Panc1 (cell line): ENCODE data around the gene OTC. TPM values are rescaled to one million over a fixed set of nuclear protein-coding genes. Genes with fewer than 3 reads are reported as not detected.

Experiments
- ATAC-seq: fragments of 200-7000 bp; cut with Tn5 transposase; 2 replicates; pipeline ENCODE4 v1.9.1; 2020; ENCODE audit warnings: mild to moderate bottlenecking, moderate library complexity
- BruUV-seq: library from RNA; stranded (reverse); fragments of 400-500 nt; replicated peaks from 2 replicates; lab custom pipeline; 2021; lab: Mats Ljungman, UMichigan
- CTCF ChIA-PET: fragments of 300-600 bp; sonication (Branson Sonifier 250); formaldehyde crosslinking; loops from one replicate; lab custom pipeline; 2022; ENCODE audit warnings: antibody characterized with exemption; lab: Charles Lee
- POLR2A ChIA-PET: fragments of 300-600 bp; sonication (Branson Sonifier 250); formaldehyde crosslinking; loops from one replicate; lab custom pipeline; 2022; ENCODE audit warnings: antibody characterized with exemption; lab: Charles Lee
- DNase-seq: peaks from one replicate; pipeline ENCODE4 v3.0.0-alpha.2; 2010; ENCODE audit warnings: low read depth, low spot score
- H3K27ac ChIP-seq: 2 replicates; pipeline ENCODE4 v1.5.1; 2011; ENCODE audit warnings: mild to moderate bottlenecking, low read length, inconsistent platforms
- H3K27me3 ChIP-seq: fragments of 200-500 bp; sonication (Bioruptor generic); 2 replicates; pipeline ENCODE4 v1.6.0; 2014; ENCODE audit warnings: low read length, inconsistent platforms; ENCODE audit not compliant: control insufficient read depth, insufficient read depth
- H3K36me3 ChIP-seq: fragments of 200-500 bp; sonication (Bioruptor generic); 2 replicates; pipeline ENCODE4 v1.5.1; 2014; ENCODE audit warnings: inconsistent platforms, mild to moderate bottlenecking, low read length, moderate library complexity; ENCODE audit not compliant: control insufficient read depth, insufficient read depth
- H3K4me1 ChIP-seq: 2 replicates; pipeline ENCODE4 v1.5.1; 2011; ENCODE audit warnings: inconsistent platforms, mild to moderate bottlenecking, low read length, moderate library complexity; ENCODE audit not compliant: control insufficient read depth, insufficient read depth
- H3K4me3 ChIP-seq, 2 experiments: 2 replicates each; pipeline ENCODE4 v1.5.1; 2011 to 2012; ENCODE audit warnings: low read depth in 2 of 2, low read length in 2 of 2, mild to moderate bottlenecking in 2 of 2, inconsistent platforms in 1 of 2, moderate library complexity in 1 of 2
- H3K9me3 ChIP-seq: fragments of 200-500 bp; sonication (Bioruptor generic); 2 replicates; pipeline ENCODE4 v1.5.1; 2014; ENCODE audit warnings: low read depth, mild to moderate bottlenecking, inconsistent platforms, low read length, moderate library complexity; ENCODE audit not compliant: control insufficient read depth, insufficient read depth
- CTCF ChIP-seq: fragments of 450-650 bp; IDR thresholded peaks from 2 replicates; pipeline ENCODE4 v1.5.1; 2017; ENCODE audit warnings: mild to moderate bottlenecking
- POLR2AphosphoS5 ChIP-seq: IDR thresholded peaks from 2 replicates; pipeline ENCODE4 v1.6.1; 2012; ENCODE audit warnings: mild to moderate bottlenecking, low read depth, low read length, moderate library complexity
- SIN3A ChIP-seq: IDR thresholded peaks from 2 replicates; pipeline ENCODE4 v1.6.1; 2012; ENCODE audit warnings: low read depth, mild to moderate bottlenecking, low read length, moderate library complexity, borderline replicate concordance; ENCODE audit not compliant: insufficient read depth
- TCF7L2 ChIP-seq: IDR thresholded peaks from 2 replicates; pipeline ENCODE4 v1.6.1; 2011; ENCODE audit warnings: mild to moderate bottlenecking, low read depth, low read length, inconsistent platforms
- in situ Hi-C: cut with HindIII; loops from 2 replicates; pipeline ENCODE4 v1.10.0; 2016; ENCODE audit warnings: low sequenced_read_pairs, low pct_unique_long_range_greater_than_20kb
- intact Hi-C: fragments of 100-400 bp; cut with micrococcal nuclease; formaldehyde crosslinking; loops from one replicate; pipeline ENCODE4 v1.10.0; 2022; ENCODE audit not compliant: unreplicated experiment
- total RNA-seq: library from RNA; stranded (reverse); gene quantifications from one replicate; pipeline ENCODE4 v1.2.1, GENCODE V29; 2021; ENCODE audit not compliant: unreplicated experiment
- TF ChIP-seq, protein P1 (sequence below), 2 experiments: IDR thresholded peaks; 2 replicates each; pipeline ENCODE4 v1.6.1; 2011 to 2012; ENCODE audit warnings: low read depth in 2 of 2, control low read depth in 1 of 2, low read length in 1 of 2, mild to moderate bottlenecking in 1 of 2, moderate library complexity in 1 of 2; ENCODE audit not compliant: insufficient read depth in 1 of 2

OTC gene
- total RNA-seq, 1 experiment from 2014 or later: not detected

DNA sequence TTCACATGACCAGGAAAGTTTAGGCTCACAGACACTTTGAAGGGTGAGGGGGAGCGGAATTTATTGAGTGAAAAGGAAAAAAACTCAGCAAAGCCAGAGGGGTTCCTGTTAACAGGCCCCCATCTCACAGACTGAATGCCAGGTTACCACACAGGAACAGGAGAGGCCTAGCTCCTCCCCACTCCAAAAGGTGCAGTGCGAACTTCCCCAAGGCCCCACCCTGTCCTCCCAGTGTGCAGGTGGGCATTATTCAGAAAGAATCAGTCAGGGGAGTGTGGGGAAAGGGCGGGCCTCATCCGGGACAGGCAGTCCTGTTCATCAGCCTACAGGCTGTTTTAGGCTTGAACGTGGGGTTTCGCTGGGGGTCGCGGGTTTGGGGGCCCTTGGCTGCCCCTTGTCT, 4.0 kb downstream of the OTC start:
- TF ChIP-seq POLR2AphosphoS5 (no peak), TCF7L2 (no peak), CTCF (no peak), SIN3A (no peak)
- TF ChIP-seq, protein P1, sequence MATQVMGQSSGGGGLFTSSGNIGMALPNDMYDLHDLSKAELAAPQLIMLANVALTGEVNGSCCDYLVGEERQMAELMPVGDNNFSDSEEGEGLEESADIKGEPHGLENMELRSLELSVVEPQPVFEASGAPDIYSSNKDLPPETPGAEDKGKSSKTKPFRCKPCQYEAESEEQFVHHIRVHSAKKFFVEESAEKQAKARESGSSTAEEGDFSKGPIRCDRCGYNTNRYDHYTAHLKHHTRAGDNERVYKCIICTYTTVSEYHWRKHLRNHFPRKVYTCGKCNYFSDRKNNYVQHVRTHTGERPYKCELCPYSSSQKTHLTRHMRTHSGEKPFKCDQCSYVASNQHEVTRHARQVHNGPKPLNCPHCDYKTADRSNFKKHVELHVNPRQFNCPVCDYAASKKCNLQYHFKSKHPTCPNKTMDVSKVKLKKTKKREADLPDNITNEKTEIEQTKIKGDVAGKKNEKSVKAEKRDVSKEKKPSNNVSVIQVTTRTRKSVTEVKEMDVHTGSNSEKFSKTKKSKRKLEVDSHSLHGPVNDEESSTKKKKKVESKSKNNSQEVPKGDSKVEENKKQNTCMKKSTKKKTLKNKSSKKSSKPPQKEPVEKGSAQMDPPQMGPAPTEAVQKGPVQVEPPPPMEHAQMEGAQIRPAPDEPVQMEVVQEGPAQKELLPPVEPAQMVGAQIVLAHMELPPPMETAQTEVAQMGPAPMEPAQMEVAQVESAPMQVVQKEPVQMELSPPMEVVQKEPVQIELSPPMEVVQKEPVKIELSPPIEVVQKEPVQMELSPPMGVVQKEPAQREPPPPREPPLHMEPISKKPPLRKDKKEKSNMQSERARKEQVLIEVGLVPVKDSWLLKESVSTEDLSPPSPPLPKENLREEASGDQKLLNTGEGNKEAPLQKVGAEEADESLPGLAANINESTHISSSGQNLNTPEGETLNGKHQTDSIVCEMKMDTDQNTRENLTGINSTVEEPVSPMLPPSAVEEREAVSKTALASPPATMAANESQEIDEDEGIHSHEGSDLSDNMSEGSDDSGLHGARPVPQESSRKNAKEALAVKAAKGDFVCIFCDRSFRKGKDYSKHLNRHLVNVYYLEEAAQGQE (IDR thresholded peaks at IDR 0.05; ENCODE audit: insufficient read depth in 1 of 2, low read depth in 2 of 2, low read length in 1 of 2): no peak
- H3K27ac ChIP-seq: no peak overlapping the region
- no peaks in the 10 kb centered on the region for H3K27me3 ChIP-seq
- BruUV-seq: no TSS peak
- H3K36me3 ChIP-seq: no peaks in the 10 kb centered on the region
- CTCF ChIA-PET: no interaction called here
- intact Hi-C loops (no loop called here), in situ Hi-C loops (no loop called here)
- POLR2A ChIA-PET: no interaction called here
- H3K9me3 ChIP-seq: no peaks in the 10 kb centered on the region
- no peaks in the 10 kb centered on the region for H3K4me1 ChIP-seq
- DNase-seq: no peak
- H3K4me3 ChIP-seq: no peak overlapping the region
- no peak for ATAC-seq

GRCh38 chrX:38357747-38358673, 5.6 kb downstream of the OTC start:
- H3K27me3 ChIP-seq: no peaks in the 10 kb centered on the region
- ChIA-PET CTCF (no interaction called here), POLR2A (no interaction called here)
- no peaks in the 10 kb centered on the region for H3K9me3 ChIP-seq
- no peak for DNase-seq
- ATAC-seq: no peak
- no peak overlapping the region for H3K27ac ChIP-seq
- in situ Hi-C loops: no loop called here
- H3K36me3 ChIP-seq: no peaks in the 10 kb centered on the region
- H3K4me3 ChIP-seq: no peak overlapping the region
- no peaks in the 10 kb centered on the region for H3K4me1 ChIP-seq
- intact Hi-C loops: no loop called here
- TF ChIP-seq, protein P1 (IDR thresholded peaks at IDR 0.05; ENCODE audit: insufficient read depth in 1 of 2, low read depth in 2 of 2, low read length in 1 of 2): no peak
- TF ChIP-seq POLR2AphosphoS5 (no peak), SIN3A (no peak), TCF7L2 (no peak), CTCF (no peak)
- no TSS peak for BruUV-seq
